HepG2 (cell line): ENCODE data around the gene RBPJ. TPM values are rescaled to one million over a fixed set of nuclear protein-coding genes. Genes with fewer than 3 reads are reported as not detected.

Experiments
- ATAC-seq: fragments of 200-7000 bp; cut with Tn5 transposase; 3 replicates; pipeline ENCODE4 v1.9.1; 2020; ENCODE audit warnings: mild to moderate bottlenecking, moderate library complexity
- BruUV-seq: library from RNA; stranded (reverse); fragments of 400-500 nt; replicated peaks from 2 replicates; lab custom pipeline; 2021; lab: Mats Ljungman, UMichigan
- CTCF ChIA-PET: fragments of 300-600 bp; formaldehyde crosslinking; extraction: SDS; loops from one replicate; lab custom pipeline; 2021; ENCODE audit warnings: low total read pairs, inconsistent platforms, low intra/inter-chr PET ratio; lab: Yijun Ruan, JAX
- POLR2A ChIA-PET: fragments of 350-600 bp; sonication (Branson Sonifier 250); formaldehyde crosslinking; loops from one replicate; lab custom pipeline; 2020; ENCODE audit warnings: antibody characterized with exemption, inconsistent platforms; lab: Yijun Ruan, JAX
- DNase-seq: peaks from one replicate; pipeline ENCODE4 v3.0.0-alpha.2; 2015; ENCODE audit warnings: low spot score
- FAIRE-seq: peaks from 3 replicates; lab custom pipeline; 2011; peaks lifted over from hg19 to GRCh38; lab: Jason Lieb, UNC
- H2AFZ ChIP-seq: one replicate; pipeline ENCODE4 v1.6.1; 2011; ENCODE audit warnings: low read length, inconsistent platforms
- H3K27ac ChIP-seq: fragments of 300-600 bp; 3 replicates; pipeline ENCODE4 v1.8.0; 2011; ENCODE audit warnings: mixed run types, mild to moderate bottlenecking, mixed read lengths, low read length, inconsistent platforms; ENCODE audit not compliant: insufficient read depth; ENCODE audit errors: extremely low read length
- H3K27me3 ChIP-seq, 2 experiments: fragments of 200-600 bp in 1 of 2; 2 replicates in 1 of 2; 3 replicates in 1 of 2; pipeline versions ENCODE4 v1.6.0 to v1.8.0; 2011; ENCODE audit warnings: low read length in 2 of 2, mild to moderate bottlenecking in 2 of 2, moderate library complexity in 2 of 2, inconsistent platforms in 1 of 2; ENCODE audit not compliant: insufficient read depth in 2 of 2, control insufficient read depth in 1 of 2
- H3K36me3 ChIP-seq, 2 experiments: fragments of 200-600 bp in 1 of 2; replicated peaks in 1 of 2; 2 replicates in 1 of 2; 3 replicates in 1 of 2; pipeline versions ENCODE4 v1.5.1 to v1.8.0; 2011; ENCODE audit warnings: low read length in 2 of 2, inconsistent platforms in 1 of 2; ENCODE audit not compliant: insufficient read depth in 2 of 2, control insufficient read depth in 1 of 2
- H3K4me1 ChIP-seq: 2 replicates; pipeline ENCODE4 v1.5.1; 2012; ENCODE audit warnings: low read length, inconsistent platforms; ENCODE audit not compliant: insufficient read depth
- H3K4me2 ChIP-seq: 2 replicates; pipeline ENCODE4 v1.6.0; 2011; ENCODE audit warnings: low read depth, low read length, inconsistent platforms
- H3K4me3 ChIP-seq, 3 experiments: fragments of 200-600 bp in 1 of 3; sonication (generic), shearing (Covaris generic) in 1 of 3; replicated peaks in 1 of 3; 2 replicates each; pipeline ENCODE4 v1.5.1; 2011 to 2016; ENCODE audit warnings: low read length in 3 of 3, inconsistent platforms in 2 of 3, low read depth in 2 of 3, mild to moderate bottlenecking in 2 of 3, control low read depth in 1 of 3, mixed read lengths in 1 of 3; ENCODE audit not compliant: insufficient read depth in 1 of 3
- H3K79me2 ChIP-seq: one replicate; pipeline ENCODE4 v1.6.1; 2011; ENCODE audit warnings: low read length, inconsistent platforms; ENCODE audit not compliant: insufficient read depth
- H3K9ac ChIP-seq: 2 replicates; pipeline ENCODE4 v1.6.0; 2011; ENCODE audit warnings: mild to moderate bottlenecking, low read depth, low read length, inconsistent platforms; ENCODE audit not compliant: insufficient read depth
- H3K9me3 ChIP-seq: 2 replicates; pipeline ENCODE4 v1.5.1; 2012; ENCODE audit warnings: mild to moderate bottlenecking, low read length
- H4K20me1 ChIP-seq: 2 replicates; pipeline ENCODE4 v1.6.0; 2011; ENCODE audit warnings: inconsistent platforms, mild to moderate bottlenecking, low read length, moderate library complexity; ENCODE audit not compliant: insufficient read depth
- AGO1 ChIP-seq: fragments of 200-400 bp; formaldehyde crosslinking; IDR thresholded peaks from 2 replicates; pipeline ENCODE4 v1.6.1; 2017; ENCODE audit warnings: mild to moderate bottlenecking, low read depth, low read length, moderate library complexity; ENCODE audit not compliant: poor library complexity, severe bottlenecking
- DR1 ChIP-seq: sonication (generic); formaldehyde crosslinking; IDR thresholded peaks from 2 replicates; pipeline ENCODE4 v1.8.0; 2021; ENCODE audit warnings: mild to moderate bottlenecking, missing genetic modification reagents, inconsistent platforms
- FOSL1 ChIP-seq: sonication (generic); formaldehyde crosslinking; IDR thresholded peaks from 2 replicates; pipeline ENCODE4 v1.9.0; 2021; ENCODE audit warnings: missing genetic modification reagents, borderline replicate concordance
- HOXA9 ChIP-seq: sonication (generic); formaldehyde crosslinking; IDR thresholded peaks from 2 replicates; pipeline ENCODE4 v1.8.1; 2022; ENCODE audit warnings: missing genetic modification reagents, mild to moderate bottlenecking, moderate library complexity, borderline replicate concordance
- ISL2 ChIP-seq: sonication (generic); formaldehyde crosslinking; IDR thresholded peaks from 2 replicates; pipeline ENCODE4 v1.5.0; 2020; ENCODE audit warnings: missing genetic modification reagents
- TCF12 ChIP-seq, 2 experiments: fragments of 450-650 bp in 1 of 2; sonication (generic) in 1 of 2; formaldehyde crosslinking in 1 of 2; IDR thresholded peaks; 2 replicates each; pipeline versions ENCODE4 v1.6.1 to v1.8.0; 2017 to 2022; ENCODE audit warnings: antibody characterized with exemption in 1 of 2, mild to moderate bottlenecking in 1 of 2, missing genetic modification reagents in 1 of 2, moderate library complexity in 1 of 2
- ZBTB49 ChIP-seq: sonication (generic); formaldehyde crosslinking; IDR thresholded peaks from 2 replicates; pipeline ENCODE4 v1.4.0; 2020; ENCODE audit warnings: missing genetic modification reagents, borderline replicate concordance
- ZFP82 ChIP-seq: sonication (generic); formaldehyde crosslinking; IDR thresholded peaks from 2 replicates; pipeline ENCODE4 v1.5.1; 2020; ENCODE audit warnings: mild to moderate bottlenecking, missing genetic modification reagents, borderline replicate concordance
- WGBS: methylation state at CpG from one replicate; pipeline ENCODE4 v1.1.6; 2017; ENCODE audit warnings: low lambda C conversion rate; 5-methylcytosine and 5-hydroxymethylcytosine counted together
- in situ Hi-C: cut with HindIII; loops from 2 replicates; pipeline ENCODE4 v1.10.0; 2017; ENCODE audit warnings: low pct_unique_long_range_greater_than_20kb; ENCODE audit not compliant: extremely low pct_ligation_motif_present
- intact Hi-C: fragments of 100-400 bp; cut with micrococcal nuclease; formaldehyde crosslinking; loops from one replicate; pipeline ENCODE4 v1.10.0; 2022; ENCODE audit not compliant: unreplicated experiment
- polyA plus RNA-seq, 8 experiments: library from polyadenylated mRNA; depleted of rRNA in 3 of 8; stranded (reverse) in 7 of 8; unstranded in 1 of 8; fragments of >200 nt; fragmentation: Illumina TruSeq in 4 of 8; extraction: Trizol in 4 of 8; gene quantifications; 2 replicates each; pipeline versions ENCODE4 v1.2.1 to v1.2.3, GENCODE V29; 2011 to 2016; ENCODE audit warnings: low read depth in 4 of 8, missing spikeins in 1 of 8, mixed read lengths in 1 of 8; ENCODE audit not compliant: insufficient read depth in 1 of 8
- total RNA-seq, 5 experiments: library from RNA; depleted of rRNA; stranded (reverse); fragments of >200 nt; fragmentation: Illumina TruSeq; extraction: Trizol; gene quantifications; 2 replicates each; pipeline ENCODE4 v1.2.3, GENCODE V29; 2016; ENCODE audit warnings: low read depth in 1 of 5
- TF ChIP-seq, protein P1 (sequence below): sonication (generic); formaldehyde crosslinking; IDR thresholded peaks from 2 replicates; pipeline ENCODE4 v1.4.0; 2020; ENCODE audit warnings: mild to moderate bottlenecking, missing genetic modification reagents
- TF ChIP-seq, protein P2 (sequence below): sonication (generic); formaldehyde crosslinking; conservative IDR thresholded peaks from 2 replicates; pipeline ENCODE4 v1.8.0; 2022; ENCODE audit warnings: mild to moderate bottlenecking, moderate library complexity, missing genetic modification reagents

Gene RBPJ
- total and polyA plus RNA-seq, 2 of the 13 experiments (the other 11 are each of a cell fraction or from before 2014, with no cell fraction given): 25.9 to 33.2 TPM

DNA sequence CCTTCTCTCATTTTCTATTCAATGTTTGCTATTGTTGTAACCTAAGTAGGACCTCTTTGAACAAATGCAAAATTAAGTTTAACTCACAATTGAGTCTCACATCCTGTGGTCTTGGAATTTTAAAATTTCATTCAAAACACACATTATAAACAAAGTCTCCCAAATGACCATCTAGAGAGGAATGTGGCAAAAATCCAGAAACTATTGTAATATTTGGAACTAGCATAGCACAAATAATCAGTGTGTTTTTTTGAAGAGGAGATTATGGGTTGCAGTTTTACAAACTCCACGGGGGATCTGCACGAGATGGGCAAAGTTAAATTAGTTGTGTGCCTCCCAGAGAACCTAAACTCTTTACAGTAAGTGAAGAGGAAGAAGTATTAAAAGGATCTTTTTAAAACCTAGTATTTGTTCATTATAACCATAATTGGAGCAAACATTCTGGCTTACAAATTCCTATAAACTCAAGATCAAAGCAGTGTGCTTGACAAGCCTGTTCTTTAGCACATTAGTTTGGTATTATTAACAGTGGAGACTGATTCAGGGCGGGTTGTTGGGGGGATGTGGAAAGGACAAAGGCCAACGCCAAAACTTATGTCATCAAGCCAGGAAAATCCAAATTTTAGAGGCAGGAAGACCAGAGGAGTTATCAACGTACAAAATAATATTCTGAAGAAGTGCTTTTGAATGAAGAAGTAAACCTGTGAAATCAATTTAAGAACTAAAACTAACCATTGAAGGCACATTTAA, 22.4 kb upstream of the RBPJ start:
- CTCF ChIA-PET: no interaction called here
- WGBS: 13% methylated on average over 5 of the region's 5 CpGs
- no TSS peak for BruUV-seq
- TF ChIP-seq HOXA9 (CRISPR knock-in tag) (no peak), ZFP82 (CRISPR knock-in tag) (no peak), TCF12 (IDR thresholded peaks at IDR 0.05) (no peak), TCF12 (CRISPR knock-in tag; IDR thresholded peaks at IDR 0.05) (no peak), DR1 (CRISPR knock-in tag) (no peak), AGO1 (no peak), FOSL1 (no peak), ISL2 (CRISPR knock-in tag) (no peak), ZBTB49 (CRISPR knock-in tag) (no peak)
- TF ChIP-seq, protein P1, sequence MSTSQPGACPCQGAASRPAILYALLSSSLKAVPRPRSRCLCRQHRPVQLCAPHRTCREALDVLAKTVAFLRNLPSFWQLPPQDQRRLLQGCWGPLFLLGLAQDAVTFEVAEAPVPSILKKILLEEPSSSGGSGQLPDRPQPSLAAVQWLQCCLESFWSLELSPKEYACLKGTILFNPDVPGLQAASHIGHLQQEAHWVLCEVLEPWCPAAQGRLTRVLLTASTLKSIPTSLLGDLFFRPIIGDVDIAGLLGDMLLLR (CRISPR knock-in tag): no peak
- TF ChIP-seq, protein P2, sequence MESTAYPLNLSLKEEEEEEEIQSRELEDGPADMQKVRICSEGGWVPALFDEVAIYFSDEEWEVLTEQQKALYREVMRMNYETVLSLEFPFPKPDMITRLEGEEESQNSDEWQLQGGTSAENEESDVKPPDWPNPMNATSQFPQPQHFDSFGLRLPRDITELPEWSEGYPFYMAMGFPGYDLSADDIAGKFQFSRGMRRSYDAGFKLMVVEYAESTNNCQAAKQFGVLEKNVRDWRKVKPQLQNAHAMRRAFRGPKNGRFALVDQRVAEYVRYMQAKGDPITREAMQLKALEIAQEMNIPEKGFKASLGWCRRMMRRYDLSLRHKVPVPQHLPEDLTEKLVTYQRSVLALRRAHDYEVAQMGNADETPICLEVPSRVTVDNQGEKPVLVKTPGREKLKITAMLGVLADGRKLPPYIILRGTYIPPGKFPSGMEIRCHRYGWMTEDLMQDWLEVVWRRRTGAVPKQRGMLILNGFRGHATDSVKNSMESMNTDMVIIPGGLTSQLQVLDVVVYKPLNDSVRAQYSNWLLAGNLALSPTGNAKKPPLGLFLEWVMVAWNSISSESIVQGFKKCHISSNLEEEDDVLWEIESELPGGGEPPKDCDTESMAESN (CRISPR knock-in tag): no peak

More for the DNA sequence above, 22.4 kb upstream of the RBPJ start:
- in situ Hi-C loops: no loop called here
- H3K4me1 ChIP-seq: no peaks in the 10 kb centered on the region
- no peak overlapping the region for H2AFZ ChIP-seq
- H4K20me1 ChIP-seq: no peaks in the 10 kb centered on the region
- H3K4me2 ChIP-seq: no peak overlapping the region
- DNase-seq (no peak), FAIRE-seq (no peak), ATAC-seq (no peak)
- peaks cover 0 to 10% of the 10 kb centered on the region in 2 experiments; a peak in 2 of 5 replicates for H3K27me3 ChIP-seq
- no peak overlapping the region for H3K9ac ChIP-seq
- no peak overlapping the region for H3K4me3 ChIP-seq
- intact Hi-C loops: no loop called here
- H3K27ac ChIP-seq: no peak overlapping the region
- H3K36me3 ChIP-seq: no peaks in the 10 kb centered on the region
- H3K79me2 ChIP-seq: no peaks in the 10 kb centered on the region
- H3K9me3 ChIP-seq: no peaks in the 10 kb centered on the region
- POLR2A ChIA-PET: no interaction called here
